Measurements from ENCODE around the gene USP17L11.
"Not testable (repeated sequence)": the region's sequence is repeated elsewhere in the genome, so short reads cannot be mapped to it uniquely, and the experiment has no call there.

DNA sequence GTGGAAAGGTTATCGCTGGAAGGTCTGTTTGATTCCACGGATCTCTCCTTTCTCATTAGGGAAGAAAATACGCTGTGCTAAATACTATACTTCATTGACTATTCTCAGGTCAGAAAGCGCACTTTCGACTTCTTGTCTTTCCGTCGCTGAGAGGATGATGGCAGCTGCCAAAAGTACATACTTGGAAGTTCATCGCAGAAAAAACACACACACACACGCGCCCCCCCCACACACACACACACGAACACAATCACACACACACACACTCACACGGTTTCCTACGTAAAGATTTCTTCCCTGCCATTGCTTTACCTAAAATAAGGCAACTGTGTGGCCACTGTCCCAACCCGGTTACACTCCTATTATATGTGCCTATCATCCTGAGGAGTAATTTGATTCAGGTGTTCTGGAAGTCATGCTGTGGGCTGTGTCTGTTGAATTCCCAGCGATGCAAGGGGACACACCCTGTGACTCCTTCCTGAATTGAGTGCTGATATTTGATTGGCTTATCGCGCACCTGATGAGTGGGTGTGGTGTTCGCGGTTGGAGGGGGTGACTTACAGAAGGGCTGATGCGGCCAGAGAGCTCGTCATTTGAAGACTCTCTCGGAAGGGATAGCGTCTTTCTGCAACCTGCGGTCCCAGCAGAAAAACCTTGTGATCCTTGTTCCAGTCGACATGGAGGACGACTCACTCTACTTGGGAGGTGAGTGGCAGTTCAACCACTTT is 32.9 kb downstream of the USP17L11 start, which contains the start of gene USP17L18:
- TF ChIP-seq CTCF, POLR2A (IDR thresholded peaks at IDR 0.05): not testable (repeated sequence)

Measured in esophagus squamous epithelium (tissue), 4 donors.